Retinal pigment epithelial cell (primary cell): Measurements from ENCODE around the gene GRAMD1A.
"Not testable (repeated sequence)": the region's sequence is repeated elsewhere in the genome, so short reads cannot be mapped to it uniquely, and the experiment has no call there.

Experiments
- DNase-seq: peaks from one replicate; pipeline ENCODE4 v3.0.0-alpha.2; 2010; ENCODE audit warnings: low read depth
- H3K4me3 ChIP-seq: 2 replicates; pipeline ENCODE4 v1.5.1; 2011; ENCODE audit warnings: mild to moderate bottlenecking, low read length, control low read depth, moderate library complexity
- TF ChIP-seq, protein P1 (sequence below): conservative IDR thresholded peaks from 2 replicates; pipeline ENCODE4 v1.5.1; 2011; ENCODE audit warnings: low read depth, low read length, control low read depth, inconsistent platforms

The GRAMD1A gene

GRCh38 chr19:35013820-35014754 lies 14.0 kb downstream of the GRAMD1A start:
- H3K4me3 ChIP-seq = no peak overlapping the region
- DNase-seq = no peak
- TF ChIP-seq, protein P1, sequence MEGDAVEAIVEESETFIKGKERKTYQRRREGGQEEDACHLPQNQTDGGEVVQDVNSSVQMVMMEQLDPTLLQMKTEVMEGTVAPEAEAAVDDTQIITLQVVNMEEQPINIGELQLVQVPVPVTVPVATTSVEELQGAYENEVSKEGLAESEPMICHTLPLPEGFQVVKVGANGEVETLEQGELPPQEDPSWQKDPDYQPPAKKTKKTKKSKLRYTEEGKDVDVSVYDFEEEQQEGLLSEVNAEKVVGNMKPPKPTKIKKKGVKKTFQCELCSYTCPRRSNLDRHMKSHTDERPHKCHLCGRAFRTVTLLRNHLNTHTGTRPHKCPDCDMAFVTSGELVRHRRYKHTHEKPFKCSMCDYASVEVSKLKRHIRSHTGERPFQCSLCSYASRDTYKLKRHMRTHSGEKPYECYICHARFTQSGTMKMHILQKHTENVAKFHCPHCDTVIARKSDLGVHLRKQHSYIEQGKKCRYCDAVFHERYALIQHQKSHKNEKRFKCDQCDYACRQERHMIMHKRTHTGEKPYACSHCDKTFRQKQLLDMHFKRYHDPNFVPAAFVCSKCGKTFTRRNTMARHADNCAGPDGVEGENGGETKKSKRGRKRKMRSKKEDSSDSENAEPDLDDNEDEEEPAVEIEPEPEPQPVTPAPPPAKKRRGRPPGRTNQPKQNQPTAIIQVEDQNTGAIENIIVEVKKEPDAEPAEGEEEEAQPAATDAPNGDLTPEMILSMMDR = no peak

- H3K4me3 ChIP-seq = not testable (repeated sequence)
Measured at GRCh38 chr19:35014774-35015173, 14.7 kb downstream of the GRAMD1A start.

DNA sequence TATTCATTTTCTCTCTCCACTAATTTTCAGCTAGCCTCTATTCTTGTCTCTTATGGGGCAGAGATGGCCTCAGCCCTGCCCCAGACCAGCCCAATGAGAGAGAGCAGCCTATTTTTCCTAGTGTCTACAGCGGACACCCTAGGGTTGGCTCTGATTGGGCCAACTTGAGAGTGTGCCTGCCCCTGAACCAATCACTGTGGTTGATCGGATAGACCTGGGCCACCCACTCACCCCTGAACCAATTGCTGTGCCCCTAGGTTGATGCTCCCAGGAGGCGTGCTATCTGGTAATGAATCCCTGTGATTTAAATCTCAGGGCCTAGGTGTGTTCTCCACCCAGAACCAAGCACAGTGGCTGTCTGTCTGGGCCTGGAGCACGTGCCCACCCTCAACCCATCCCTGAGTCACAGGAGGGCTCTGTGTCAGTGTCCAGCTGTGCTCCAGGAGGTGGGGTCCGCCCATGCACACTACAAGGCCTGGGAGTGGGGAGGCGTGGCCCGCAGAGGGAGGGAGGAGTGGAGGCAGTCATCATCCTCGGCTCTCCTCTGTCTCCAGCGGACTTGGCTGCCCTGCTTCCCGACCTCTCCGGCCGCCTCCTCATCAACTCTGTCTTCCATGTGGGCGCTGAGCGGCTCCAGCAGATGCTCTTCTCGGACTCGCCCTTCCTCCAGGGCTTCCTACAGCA lies 15.3 kb downstream of the GRAMD1A start:
- TF ChIP-seq, protein P1 = no peak
- no peak overlapping the region for H3K4me3 ChIP-seq
- no peak for DNase-seq

More at GRCh38 chr19:35014774-35015173, 14.7 kb downstream of the GRAMD1A start:
- not testable (repeated sequence) for DNase-seq

- DNase-seq = no peak
- no peak overlapping the region for H3K4me3 ChIP-seq
- TF ChIP-seq, protein P1 = no peak
Measured at GRCh38 chr19:35015954-35016351, 15.8 kb downstream of the GRAMD1A start.

- DNase-seq = no peak
- TF ChIP-seq, protein P1 = no peak
- H3K4me3 ChIP-seq = no peak overlapping the region
Measured at GRCh38 chr19:35017507-35017906, 17.4 kb downstream of the GRAMD1A start.

DNA sequence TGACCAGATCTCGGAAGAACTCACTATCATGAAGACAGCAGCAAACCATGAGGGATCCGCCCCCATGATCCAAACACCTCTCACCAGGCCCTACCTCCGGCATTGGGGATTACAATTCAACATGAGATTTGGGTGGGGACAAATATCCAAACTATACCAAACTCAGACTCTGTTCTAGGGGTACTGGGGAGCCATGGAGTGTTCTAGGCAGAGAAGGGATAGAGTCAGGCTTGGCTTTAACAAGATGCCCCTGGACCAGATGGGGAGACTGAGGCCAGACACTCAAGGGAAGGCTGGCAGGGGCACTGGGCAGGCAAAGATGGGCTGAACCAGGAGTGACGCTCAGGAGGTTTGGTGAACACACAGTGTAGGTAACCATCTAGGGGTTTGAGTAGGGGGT lies 18.3 kb downstream of the GRAMD1A start:
- H3K4me3 ChIP-seq = no peak overlapping the region
- DNase-seq = no peak
- TF ChIP-seq, protein P1 = no peak

GRCh38 chr19:35019144-35019543 lies 19.0 kb downstream of the GRAMD1A start:
- no peak overlapping the region for H3K4me3 ChIP-seq
- TF ChIP-seq, protein P1 = no peak
- DNase-seq = no peak
